Caco-2 (cell line): ENCODE results near the gene MRPS18C. TPM values are rescaled to one million over a fixed set of nuclear protein-coding genes. Genes with fewer than 3 reads are reported as not detected.

ENCODE experiments used
- BruUV-seq: library from RNA; stranded (reverse); fragments of 400-500 nt; replicated peaks from 2 replicates; lab custom pipeline; 2021; lab: Mats Ljungman, UMichigan
- CTCF ChIA-PET: fragments of 300-600 bp; sonication (Branson Sonifier 250); formaldehyde crosslinking; loops from one replicate; lab custom pipeline; 2022; ENCODE audit warnings: antibody characterized with exemption; lab: Charles Lee
- POLR2A ChIA-PET: fragments of 300-600 bp; sonication (Branson Sonifier 250); formaldehyde crosslinking; loops from one replicate; lab custom pipeline; 2022; ENCODE audit warnings: antibody characterized with exemption; lab: Charles Lee
- DNase-seq, 2 experiments: peaks; one replicate each; pipeline versions ENCODE4 v3.0.0 to v3.0.0-alpha.2; 2020 to 2022
- H3K27me3 ChIP-seq: replicated peaks from 2 replicates; pipeline ENCODE4 v1.6.0; 2011; ENCODE audit warnings: low read length; ENCODE audit not compliant: control insufficient read depth, insufficient read depth
- H3K36me3 ChIP-seq: 2 replicates; pipeline ENCODE4 v1.5.1; 2011; ENCODE audit warnings: low read length; ENCODE audit not compliant: control insufficient read depth, insufficient read depth
- H3K4me1 ChIP-seq: fragments of 250-450 bp; sonication (Bioruptor Pico); 2 replicates; pipeline ENCODE4 v1.5.1; 2020; ENCODE audit warnings: mild to moderate bottlenecking
- H3K4me3 ChIP-seq: 2 replicates; pipeline ENCODE4 v1.5.1; 2011; ENCODE audit warnings: low read depth, mild to moderate bottlenecking, control low read depth, low read length
- H3K9me3 ChIP-seq: fragments of 250-450 bp; sonication (Bioruptor Pico); 2 replicates; pipeline ENCODE4 v1.5.1; 2020; ENCODE audit warnings: mild to moderate bottlenecking, moderate library complexity
- H3K27ac Mint-ChIP-seq: one replicate; pipeline ENCODE4 v1.8.0; 2022; ENCODE audit warnings: mixed read lengths; ENCODE audit not compliant: unreplicated experiment
- H3K27me3 Mint-ChIP-seq: one replicate; pipeline ENCODE4 v1.8.0; 2022; ENCODE audit warnings: mixed read lengths; ENCODE audit not compliant: insufficient read depth, unreplicated experiment
- H3K36me3 Mint-ChIP-seq: one replicate; pipeline ENCODE4 v1.8.0; 2022; ENCODE audit warnings: mild to moderate bottlenecking, mixed read lengths; ENCODE audit not compliant: insufficient read depth, unreplicated experiment
- H3K4me1 Mint-ChIP-seq: one replicate; pipeline ENCODE4 v1.8.0; 2022; ENCODE audit warnings: low read depth, mixed read lengths; ENCODE audit not compliant: unreplicated experiment
- H3K4me3 Mint-ChIP-seq: one replicate; pipeline ENCODE4 v1.8.0; 2022; ENCODE audit warnings: mild to moderate bottlenecking, moderate library complexity, mixed read lengths; ENCODE audit not compliant: unreplicated experiment
- H3K9me3 Mint-ChIP-seq: one replicate; pipeline ENCODE4 v1.8.0; 2022; ENCODE audit warnings: mixed read lengths; ENCODE audit not compliant: unreplicated experiment
- intact Hi-C: fragments of 100-400 bp; cut with micrococcal nuclease; formaldehyde crosslinking; loops from one replicate; pipeline ENCODE4 v1.10.0; 2022; ENCODE audit not compliant: unreplicated experiment
- total RNA-seq: library from RNA; stranded (reverse); gene quantifications from 2 replicates; pipeline ENCODE4 v1.2.3, GENCODE V29; 2022
- TF ChIP-seq, protein P1 (sequence below), 2 experiments: fragments of 200-600 bp in 1 of 2; IDR thresholded peaks; 1 replicate in 1 of 2; 2 replicates in 1 of 2; pipeline versions ENCODE4 v1.5.1 to v1.8.0; 2011 to 2022; ENCODE audit warnings: antibody characterized with exemption in 1 of 2, control low read depth in 1 of 2, inconsistent platforms in 1 of 2, low read depth in 1 of 2, low read length in 1 of 2, mild to moderate bottlenecking in 1 of 2, moderate library complexity in 1 of 2; ENCODE audit not compliant: insufficient read depth in 1 of 2, severe bottlenecking in 1 of 2, unreplicated experiment in 1 of 2

MRPS18C gene
- total RNA-seq, 1 experiment from 2014 or later = 74.1 TPM

DNA sequence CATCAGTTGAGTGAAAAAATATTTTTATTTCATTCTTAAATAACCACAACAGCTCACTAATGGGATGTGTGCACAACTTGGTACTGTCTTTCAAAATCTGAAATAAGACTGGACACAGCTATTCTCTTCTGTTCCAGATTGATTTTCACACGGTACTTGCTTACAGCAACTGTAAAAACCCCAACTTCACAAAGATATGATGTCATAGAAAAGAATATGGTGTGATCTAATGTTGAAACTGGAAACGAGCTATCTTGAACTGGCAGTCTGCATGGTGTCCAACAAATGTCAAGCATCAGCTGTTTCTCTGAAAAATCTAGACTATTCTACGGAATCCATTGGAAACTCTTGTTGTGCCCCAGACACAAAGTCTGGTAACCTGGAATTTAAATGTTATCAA lies 15.0 kb upstream of the MRPS18C start:
- no peak overlapping the region for H3K27ac Mint-ChIP-seq
- POLR2A ChIA-PET = no interaction called here
- H3K36me3 Mint-ChIP-seq = peaks cover 6% of the 10 kb centered on the region
- no peak for DNase-seq
- no peak overlapping the region for H3K4me3 Mint-ChIP-seq
- H3K27me3 Mint-ChIP-seq = no peaks in the 10 kb centered on the region
- BruUV-seq = no TSS peak
- no peaks in the 10 kb centered on the region for H3K9me3 ChIP-seq
- no peaks in the 10 kb centered on the region for H3K9me3 Mint-ChIP-seq
- CTCF ChIA-PET = no interaction called here
- intact Hi-C loops = no loop called here
- no peak overlapping the region for H3K4me3 ChIP-seq
- no peaks in the 10 kb centered on the region for H3K4me1 Mint-ChIP-seq
- no peaks in the 10 kb centered on the region for H3K36me3 ChIP-seq
- H3K27me3 ChIP-seq = no peaks in the 10 kb centered on the region
- TF ChIP-seq, protein P1, sequence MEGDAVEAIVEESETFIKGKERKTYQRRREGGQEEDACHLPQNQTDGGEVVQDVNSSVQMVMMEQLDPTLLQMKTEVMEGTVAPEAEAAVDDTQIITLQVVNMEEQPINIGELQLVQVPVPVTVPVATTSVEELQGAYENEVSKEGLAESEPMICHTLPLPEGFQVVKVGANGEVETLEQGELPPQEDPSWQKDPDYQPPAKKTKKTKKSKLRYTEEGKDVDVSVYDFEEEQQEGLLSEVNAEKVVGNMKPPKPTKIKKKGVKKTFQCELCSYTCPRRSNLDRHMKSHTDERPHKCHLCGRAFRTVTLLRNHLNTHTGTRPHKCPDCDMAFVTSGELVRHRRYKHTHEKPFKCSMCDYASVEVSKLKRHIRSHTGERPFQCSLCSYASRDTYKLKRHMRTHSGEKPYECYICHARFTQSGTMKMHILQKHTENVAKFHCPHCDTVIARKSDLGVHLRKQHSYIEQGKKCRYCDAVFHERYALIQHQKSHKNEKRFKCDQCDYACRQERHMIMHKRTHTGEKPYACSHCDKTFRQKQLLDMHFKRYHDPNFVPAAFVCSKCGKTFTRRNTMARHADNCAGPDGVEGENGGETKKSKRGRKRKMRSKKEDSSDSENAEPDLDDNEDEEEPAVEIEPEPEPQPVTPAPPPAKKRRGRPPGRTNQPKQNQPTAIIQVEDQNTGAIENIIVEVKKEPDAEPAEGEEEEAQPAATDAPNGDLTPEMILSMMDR (IDR thresholded peaks at IDR 0.05; ENCODE audit: insufficient read depth in 1 of 2, low read depth in 1 of 2, low read length in 1 of 2, severe bottlenecking in 1 of 2, unreplicated experiment in 1 of 2) = no peak
- H3K4me1 ChIP-seq = no peaks in the 10 kb centered on the region

DNA sequence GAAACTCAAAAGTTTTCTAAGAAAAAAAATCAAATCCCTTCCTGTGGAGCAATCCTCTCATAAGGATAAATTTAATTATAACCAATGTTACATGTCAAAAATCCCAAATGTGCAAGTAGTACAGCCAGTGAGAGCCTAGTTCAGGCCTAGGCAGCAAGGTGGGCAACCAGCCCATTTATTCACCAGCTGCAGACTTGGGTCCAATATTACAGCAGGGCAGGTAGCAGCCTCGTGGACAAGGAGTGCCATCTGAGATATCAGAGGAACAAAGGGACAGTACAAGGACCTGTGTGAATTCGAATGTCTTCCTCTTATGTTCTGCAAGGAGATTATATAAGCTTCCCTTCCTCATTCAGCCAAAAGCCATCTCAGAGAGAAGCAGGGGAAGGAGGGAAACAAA lies 6.8 kb upstream of the MRPS18C start:
- intact Hi-C loops = no loop called here
- BruUV-seq = no TSS peak
- Histone ChIP-seq H3K27me3 (no peaks in the 10 kb centered on the region), H3K4me1 (no peaks in the 10 kb centered on the region), H3K36me3 (no peaks in the 10 kb centered on the region; the same call in 1 of the 2 replicates), H3K4me3 (no peak overlapping the region), H3K9me3 (no peaks in the 10 kb centered on the region)
- POLR2A ChIA-PET = no interaction called here
- no peak for DNase-seq
- H3K36me3 Mint-ChIP-seq = peaks cover 18% of the 10 kb centered on the region
- TF ChIP-seq, protein P1 (IDR thresholded peaks at IDR 0.05; ENCODE audit: insufficient read depth in 1 of 2, low read depth in 1 of 2, low read length in 1 of 2, severe bottlenecking in 1 of 2, unreplicated experiment in 1 of 2) = no peak
- no peaks in the 10 kb centered on the region for H3K9me3 Mint-ChIP-seq
- CTCF ChIA-PET = no interaction called here
- H3K27me3 Mint-ChIP-seq = no peaks in the 10 kb centered on the region
- H3K27ac Mint-ChIP-seq = no peak overlapping the region
- H3K4me1 Mint-ChIP-seq = no peaks in the 10 kb centered on the region
- no peak overlapping the region for H3K4me3 Mint-ChIP-seq

GRCh38 chr4:83454686-83455085 lies 1.2 kb upstream of the MRPS18C start:
- H3K9me3 Mint-ChIP-seq = no peaks in the 10 kb centered on the region
- BruUV-seq = no TSS peak
- Histone ChIP-seq H3K27me3 (no peaks in the 10 kb centered on the region), H3K36me3 (no peaks in the 10 kb centered on the region; the same call in 1 of the 2 replicates), H3K4me1 (no peaks in the 10 kb centered on the region), H3K9me3 (no peaks in the 10 kb centered on the region), H3K4me3 (peak overlapping the region; percentile 61)
- no peak for DNase-seq
- intact Hi-C loops = loop anchor here (1.0 kb wide), 3 partner anchors 84 to 170 kb away; partner anchors contain the start of gene COQ2
- H3K4me3 Mint-ChIP-seq = peak overlapping the region; percentile 90
- CTCF ChIA-PET = interaction anchor here (0.8 kb wide), 1 partner anchor 170 kb away, joined by 3 read pairs; the partner anchor contains the start of gene COQ2
- no peaks in the 10 kb centered on the region for H3K4me1 Mint-ChIP-seq
- H3K36me3 Mint-ChIP-seq = peaks cover 43% of the 10 kb centered on the region
- H3K27ac Mint-ChIP-seq = peak overlapping the region; percentile 92
- POLR2A ChIA-PET = interaction anchor here (1.3 kb wide), 1 partner anchor 93 kb away, joined by 4 read pairs; no protein-coding TSS in a partner anchor
- TF ChIP-seq, protein P1 (IDR thresholded peaks at IDR 0.05; ENCODE audit: insufficient read depth in 1 of 2, low read depth in 1 of 2, low read length in 1 of 2, severe bottlenecking in 1 of 2, unreplicated experiment in 1 of 2) = no peak
- no peaks in the 10 kb centered on the region for H3K27me3 Mint-ChIP-seq
